ENCODE data around the gene LARP4B.

The LARP4B gene

DNA sequence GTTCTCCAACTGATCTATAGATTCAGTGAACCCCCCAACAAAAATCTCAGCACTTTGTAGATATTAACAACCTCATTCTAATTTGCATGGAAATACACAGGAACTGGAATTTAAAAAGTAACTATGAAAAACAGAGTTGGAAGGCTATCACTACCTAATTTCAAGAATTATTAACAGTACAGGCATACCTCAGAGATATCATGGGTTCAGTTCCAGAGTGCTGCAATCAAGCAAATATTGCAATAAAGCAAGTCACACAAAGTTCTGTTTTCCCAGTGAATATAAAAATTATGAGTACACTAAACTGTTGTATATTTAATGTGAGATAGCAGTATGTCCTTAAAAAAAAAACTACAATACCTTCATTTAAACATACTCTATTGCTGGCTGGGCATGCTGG, 78.5 kb downstream of the LARP4B start:
- TF ChIP-seq GATA2 (IDR thresholded peaks at IDR 0.05; ENCODE audit: low read depth, low read length) (no peak), GATA3 (IDR thresholded peaks at IDR 0.05; ENCODE audit: low read depth, low read length) (no peak)

DNA sequence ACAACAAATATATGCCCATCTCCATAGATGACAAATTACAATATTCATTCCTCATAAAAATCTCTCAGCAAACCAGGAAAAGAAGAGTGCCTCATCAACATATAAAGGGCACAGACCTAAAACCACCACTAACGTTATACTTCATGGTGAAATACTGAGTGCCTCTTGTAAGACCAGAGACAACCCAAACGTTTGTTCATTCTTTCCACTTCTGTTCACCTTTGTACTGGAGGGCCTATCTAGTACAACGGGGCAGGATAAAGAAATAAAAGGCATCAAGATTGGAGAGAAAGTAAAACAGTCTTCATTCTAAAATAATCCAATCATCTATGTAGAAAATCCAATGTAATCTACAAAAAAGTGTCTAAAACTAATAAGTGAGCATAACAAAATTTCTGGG, 79.1 kb downstream of the LARP4B start:
- no peak for TF ChIP-seq GATA2 (IDR thresholded peaks at IDR 0.05; ENCODE audit: low read depth, low read length)

DNA sequence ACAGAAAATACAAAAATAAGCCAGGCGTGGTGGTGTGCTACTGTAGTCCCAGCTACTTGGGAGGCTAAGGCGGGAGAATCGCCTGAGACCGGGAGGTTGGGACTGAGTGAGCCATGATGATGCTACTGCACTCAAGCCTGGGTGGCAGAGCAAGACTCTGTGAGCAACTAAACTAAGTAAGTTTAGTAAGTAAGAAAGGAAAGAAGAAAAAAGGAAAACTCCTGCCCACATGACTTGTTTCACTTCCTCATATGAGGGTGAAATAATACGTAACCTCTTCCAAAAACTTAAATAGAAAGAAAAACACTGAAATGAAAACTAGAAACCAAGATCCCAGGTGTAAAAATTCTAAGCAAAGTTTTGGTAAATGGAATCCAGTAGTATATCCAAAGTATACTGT, 79.6 kb downstream of the LARP4B start:
- no peak for TF ChIP-seq GATA2 (IDR thresholded peaks at IDR 0.05; ENCODE audit: low read depth, low read length)
- TF ChIP-seq GATA3 (IDR thresholded peaks at IDR 0.05; ENCODE audit: low read depth, low read length) = no peak

DNA sequence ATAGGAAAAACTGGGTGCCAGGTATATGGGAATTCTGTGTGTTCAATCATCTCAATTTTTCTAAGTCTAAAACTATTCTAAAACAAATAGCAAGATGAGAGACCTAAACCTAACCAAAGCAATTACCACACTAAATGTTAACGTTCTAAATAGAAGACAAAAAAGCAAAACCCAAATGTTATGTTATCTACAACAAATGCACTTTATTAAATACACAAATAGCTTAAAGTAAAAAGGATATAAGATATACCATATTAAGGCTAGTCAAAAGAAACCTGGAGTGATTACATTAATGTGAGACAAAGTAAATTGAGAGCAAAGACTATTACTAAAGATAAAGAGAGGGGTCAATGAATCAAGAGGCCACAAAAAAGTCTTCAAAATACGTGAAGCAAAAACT, 81.4 kb downstream of the LARP4B start:
- TF ChIP-seq GATA2 (IDR thresholded peaks at IDR 0.05; ENCODE audit: low read depth, low read length) (no peak), GATA3 (IDR thresholded peaks at IDR 0.05; ENCODE audit: low read depth, low read length) (no peak)

DNA sequence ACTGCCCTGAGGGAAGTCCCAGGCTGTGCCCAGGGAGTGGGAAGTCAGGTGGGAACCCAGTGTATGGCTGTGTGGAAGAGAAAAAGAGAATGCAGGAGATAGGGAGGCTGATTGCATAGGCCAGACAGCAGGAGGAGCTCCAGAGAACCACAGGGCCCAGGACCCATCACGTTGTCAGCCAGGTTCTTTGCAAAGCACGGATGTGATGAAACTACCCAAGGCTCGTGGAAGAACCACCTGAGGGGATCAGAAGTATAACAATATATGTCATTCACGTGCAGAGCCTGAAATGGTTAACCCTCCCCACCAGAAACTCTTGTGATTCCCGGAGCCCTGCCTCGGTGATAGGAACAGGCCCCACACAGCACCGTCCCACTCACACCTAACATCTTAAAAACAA, 83.6 kb downstream of the LARP4B start:
- no peak for TF ChIP-seq GATA2 (IDR thresholded peaks at IDR 0.05; ENCODE audit: low read depth, low read length)
- no peak for TF ChIP-seq GATA3 (IDR thresholded peaks at IDR 0.05; ENCODE audit: low read depth, low read length)

DNA sequence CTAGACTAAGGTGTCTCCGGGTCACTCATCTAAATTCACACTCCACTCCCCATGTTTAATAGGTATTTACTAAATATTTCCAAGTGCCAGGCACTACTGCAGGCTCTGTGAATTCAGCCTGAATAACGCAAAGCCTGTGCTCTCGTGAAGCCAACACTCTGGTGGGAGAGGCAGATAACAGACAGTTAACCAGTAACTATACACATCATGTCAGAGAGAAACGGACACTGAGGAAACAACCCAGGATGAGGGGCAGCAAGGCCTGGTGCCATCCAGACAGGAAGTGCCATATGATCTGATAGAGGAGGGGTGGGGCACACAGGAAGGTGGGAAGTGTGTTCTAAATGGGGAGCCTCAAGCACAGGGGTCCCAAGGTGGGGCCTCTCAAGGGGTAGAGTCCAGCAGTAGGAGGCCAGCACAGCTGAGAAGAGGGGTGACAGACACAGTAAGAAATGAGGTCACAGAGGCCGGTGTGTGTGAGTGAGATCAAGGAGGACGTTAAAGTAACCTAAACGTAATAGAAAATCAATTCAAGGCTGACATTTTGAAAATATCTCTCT, 85.3 kb downstream of the LARP4B start:
- TF ChIP-seq GATA2 (IDR thresholded peaks at IDR 0.05; ENCODE audit: low read depth, low read length) (no peak), GATA3 (IDR thresholded peaks at IDR 0.05; ENCODE audit: low read depth, low read length) (no peak)

DNA sequence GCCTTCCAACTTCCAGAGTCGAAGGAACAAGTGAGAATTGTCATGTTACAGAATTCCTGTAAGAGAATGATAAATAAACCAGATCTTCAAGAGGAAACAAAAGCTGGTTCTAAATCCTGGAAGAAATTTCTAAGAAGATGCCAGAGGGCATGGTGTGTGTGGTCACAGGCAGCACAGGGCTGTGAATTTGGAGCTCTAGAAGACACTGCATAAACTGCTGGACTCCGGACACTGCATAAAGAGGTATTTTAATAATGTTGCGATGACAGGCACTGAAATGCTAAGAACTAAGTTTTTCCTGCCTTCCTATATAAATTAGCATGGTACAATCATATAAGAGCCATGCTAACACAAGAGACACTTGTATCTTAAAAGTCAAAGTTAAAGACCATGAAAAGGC, 86.0 kb downstream of the LARP4B start:
- no peak for TF ChIP-seq GATA2 (IDR thresholded peaks at IDR 0.05; ENCODE audit: low read depth, low read length)
- TF ChIP-seq GATA3 (IDR thresholded peaks at IDR 0.05; ENCODE audit: low read depth, low read length) = no peak

DNA sequence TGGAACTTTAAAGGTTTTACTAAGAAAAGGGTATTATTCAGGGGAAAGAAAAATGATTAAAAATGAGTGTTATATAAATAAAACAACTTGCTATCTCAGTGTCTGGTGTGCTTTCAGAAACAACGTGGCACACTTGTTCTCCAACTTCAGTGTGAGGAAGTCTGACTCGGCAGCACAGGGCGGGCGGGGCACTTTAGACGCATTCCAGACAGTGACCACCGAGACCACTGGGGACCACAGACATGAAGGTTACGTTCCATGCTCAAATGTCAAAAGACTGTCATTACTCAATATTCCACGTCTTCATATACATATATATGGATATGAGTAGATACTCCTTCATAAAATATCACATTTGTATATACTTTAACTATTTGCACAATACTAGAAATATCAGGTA, 87.0 kb downstream of the LARP4B start:
- TF ChIP-seq GATA3 (IDR thresholded peaks at IDR 0.05; ENCODE audit: low read depth, low read length) (no peak), GATA2 (IDR thresholded peaks at IDR 0.05; ENCODE audit: low read depth, low read length) (no peak)

DNA sequence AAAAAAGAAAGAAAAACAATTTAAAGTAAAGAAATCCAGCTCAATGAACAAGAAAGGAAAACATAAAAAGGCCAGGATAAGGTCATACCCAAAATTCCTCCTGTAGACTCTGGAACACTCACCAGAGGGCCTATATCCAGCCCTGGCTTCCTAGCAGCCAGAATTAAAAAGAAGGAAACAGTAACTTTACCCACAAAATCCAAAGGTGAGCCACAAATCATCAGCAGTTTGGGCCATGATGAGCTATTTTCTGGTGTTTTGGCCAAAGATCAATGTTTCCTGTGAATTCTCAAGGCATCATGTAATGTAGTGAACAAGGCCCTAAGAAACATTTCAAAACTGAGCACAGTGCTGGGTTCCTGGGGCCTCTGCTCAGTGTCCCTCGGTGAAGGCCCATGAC, 87.8 kb downstream of the LARP4B start:
- TF ChIP-seq GATA2 (IDR thresholded peaks at IDR 0.05; ENCODE audit: low read depth, low read length) (no peak), GATA3 (IDR thresholded peaks at IDR 0.05; ENCODE audit: low read depth, low read length) (no peak)

DNA sequence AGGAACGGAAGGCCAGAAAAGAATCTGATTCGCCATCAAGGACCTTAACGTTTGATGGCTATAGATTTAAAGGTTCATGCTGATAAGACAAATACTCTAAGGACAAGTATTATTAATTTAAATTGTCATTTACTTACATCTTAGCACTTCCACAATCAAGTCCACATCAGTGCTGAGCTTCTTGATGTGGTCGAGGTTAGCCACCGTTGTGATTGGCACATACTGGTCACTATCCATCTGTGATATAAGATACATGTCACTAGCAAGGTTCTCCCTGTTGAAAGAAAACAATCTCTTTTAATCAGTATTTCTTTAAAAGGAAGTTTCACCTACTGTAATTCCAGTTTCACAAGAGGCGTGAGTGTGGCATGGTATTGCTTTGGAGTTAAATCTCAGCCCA, 88.7 kb downstream of the LARP4B start:
- TF ChIP-seq GATA3 (IDR thresholded peaks at IDR 0.05; ENCODE audit: low read depth, low read length) (no peak), GATA2 (IDR thresholded peaks at IDR 0.05; ENCODE audit: low read depth, low read length) (no peak)

DNA sequence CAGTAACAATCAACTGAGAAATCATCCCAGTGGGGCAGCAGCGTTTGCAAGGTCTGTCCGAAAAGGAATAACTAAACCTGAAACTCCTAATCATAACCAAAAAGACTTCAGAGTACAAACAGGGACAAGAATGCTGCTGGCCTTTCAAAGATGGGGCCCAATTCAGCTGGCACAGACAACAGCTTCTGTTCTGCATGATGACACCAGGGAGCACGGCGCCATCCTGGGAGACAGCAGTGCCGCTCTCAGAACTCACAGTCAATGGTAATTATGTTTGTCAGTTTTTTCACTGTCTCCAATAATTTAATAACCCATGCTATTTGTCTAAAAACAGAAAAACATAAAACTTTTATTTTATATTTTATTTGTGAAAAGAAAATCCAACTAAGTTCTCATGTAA, 90.0 kb downstream of the LARP4B start:
- TF ChIP-seq GATA2 (IDR thresholded peaks at IDR 0.05; ENCODE audit: low read depth, low read length) = no peak
- TF ChIP-seq GATA3 (IDR thresholded peaks at IDR 0.05; ENCODE audit: low read depth, low read length) = no peak

DNA sequence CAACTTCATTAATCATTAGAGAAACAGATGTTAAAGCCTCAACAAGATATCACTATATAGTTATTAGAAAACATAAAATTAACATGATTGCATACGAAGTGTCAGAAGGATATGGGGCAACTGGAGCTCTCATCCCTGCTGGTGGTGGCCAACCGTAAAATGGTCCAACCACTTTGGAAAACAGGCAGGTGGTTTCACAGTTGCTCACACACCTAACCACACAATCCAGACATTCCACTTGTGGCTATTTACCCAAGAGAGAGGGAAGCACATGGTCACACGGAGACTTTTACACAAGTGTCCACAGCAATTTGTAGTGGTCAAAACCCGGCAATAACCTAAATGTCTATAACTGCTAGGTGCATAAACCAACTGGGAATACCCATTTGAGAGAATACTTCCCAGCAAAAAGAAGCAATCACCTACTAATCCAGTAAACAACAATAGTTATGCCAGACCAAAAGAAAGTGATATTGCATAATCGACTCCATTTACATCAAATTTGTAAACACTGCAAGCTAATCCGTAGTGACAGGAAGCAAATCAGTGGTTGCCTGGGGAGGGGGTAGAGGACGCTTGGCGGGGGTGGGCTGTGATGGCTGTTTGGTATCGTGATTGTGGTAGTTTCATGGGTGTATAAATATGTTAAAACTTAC, 91.8 kb downstream of the LARP4B start:
- TF ChIP-seq GATA2 (IDR thresholded peaks at IDR 0.05; ENCODE audit: low read depth, low read length) = no peak

DNA sequence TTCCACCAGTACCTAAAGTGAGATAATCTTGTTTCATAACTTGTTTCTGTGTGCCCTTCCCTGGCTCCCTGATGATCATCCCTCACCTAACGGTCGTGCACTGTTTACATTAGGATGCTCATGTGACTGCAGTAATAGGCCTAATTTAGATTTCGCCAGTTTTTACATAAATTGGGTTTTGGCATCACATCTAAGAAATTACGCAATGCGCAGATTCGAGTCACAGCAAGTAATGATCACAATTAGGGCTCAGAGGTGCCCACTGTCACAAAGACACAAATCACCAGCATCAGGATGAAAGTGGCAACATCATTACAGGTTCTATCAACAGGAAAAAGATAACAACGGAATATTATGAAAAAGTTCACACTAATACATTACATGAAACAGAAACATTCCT, 94.7 kb downstream of the LARP4B start:
- TF ChIP-seq GATA3 (IDR thresholded peaks at IDR 0.05; ENCODE audit: low read depth, low read length) (no peak), GATA2 (IDR thresholded peaks at IDR 0.05; ENCODE audit: low read depth, low read length) (no peak)

DNA sequence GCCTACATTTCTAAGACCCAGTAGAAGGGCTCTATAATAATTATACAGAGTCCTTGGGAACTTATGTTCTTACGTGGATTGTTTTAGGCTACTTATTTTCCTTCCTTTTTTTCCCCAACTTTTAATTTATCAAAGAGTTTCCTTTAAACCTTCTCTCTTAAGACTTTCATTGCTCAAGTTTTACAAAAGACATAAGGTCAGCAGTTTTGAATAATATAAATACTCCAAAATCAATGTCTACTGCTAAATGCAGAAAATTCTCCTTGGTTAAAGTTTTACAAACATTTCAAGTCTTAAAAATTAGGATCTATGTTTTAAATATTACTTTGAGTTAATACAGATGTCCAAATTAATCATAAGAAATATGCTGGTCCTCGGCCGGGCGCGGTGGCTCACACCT, 97.0 kb downstream of the LARP4B start:
- TF ChIP-seq GATA3 (IDR thresholded peaks at IDR 0.05; ENCODE audit: low read depth, low read length) (no peak), GATA2 (IDR thresholded peaks at IDR 0.05; ENCODE audit: low read depth, low read length) (no peak)

DNA sequence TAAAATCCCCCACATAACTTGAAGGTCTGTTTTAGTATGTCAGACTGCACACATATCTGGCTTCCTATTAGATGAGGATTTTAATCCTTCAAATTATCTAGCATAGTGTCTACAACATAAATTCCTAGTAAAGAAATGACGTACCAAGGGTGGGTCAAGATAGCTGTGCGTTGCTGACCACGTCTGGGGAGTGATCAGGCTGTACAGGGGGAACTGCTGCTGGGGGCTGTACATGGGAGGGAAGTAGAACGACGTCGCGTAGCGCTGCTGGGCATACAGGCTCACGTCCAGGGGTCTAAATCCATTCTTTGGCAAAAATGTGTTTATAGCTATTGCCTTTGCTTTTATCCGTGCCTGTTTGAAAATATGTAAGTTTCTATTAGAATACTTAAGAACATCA, 102.3 kb downstream of the LARP4B start:
- TF ChIP-seq GATA2 (IDR thresholded peaks at IDR 0.05; ENCODE audit: low read depth, low read length) = no peak
- TF ChIP-seq GATA3 (IDR thresholded peaks at IDR 0.05; ENCODE audit: low read depth, low read length) = no peak

DNA sequence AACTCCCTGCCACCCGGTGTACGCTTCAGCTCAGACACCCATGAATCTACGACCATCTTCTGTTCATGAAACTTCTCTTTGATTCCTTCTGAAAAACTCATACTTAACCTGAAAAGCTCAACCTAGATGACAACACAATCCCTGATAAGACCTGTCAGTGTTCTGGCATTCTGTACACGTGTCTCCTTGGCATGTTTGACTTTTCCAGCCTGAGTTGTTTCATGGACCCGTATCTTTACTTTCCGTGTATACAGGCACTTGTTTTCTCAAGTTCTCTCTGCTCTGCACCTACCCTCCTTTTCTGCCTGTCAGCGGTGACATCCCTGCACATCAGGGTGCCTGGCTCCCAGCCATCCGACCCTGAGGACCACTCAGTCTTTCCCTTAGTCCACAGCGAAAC, 103.3 kb downstream of the LARP4B start:
- no peak for TF ChIP-seq GATA2 (IDR thresholded peaks at IDR 0.05; ENCODE audit: low read depth, low read length)
- no peak for TF ChIP-seq GATA3 (IDR thresholded peaks at IDR 0.05; ENCODE audit: low read depth, low read length)
